Activated T-helper 17 cell treated with anti-CD3 and anti-CD28 coated beads, Interleukin-2, amount 50 U/mL, for 72 hours (primary cell): Measurements from ENCODE around the gene LRRC47. TPM values are rescaled to one million over a fixed set of nuclear protein-coding genes. Genes with fewer than 3 reads are reported as not detected.

Experiments used
- ATAC-seq: fragments of 150-1000 bp; cut with Tn5 transposase; replicated peaks from 2 replicates; pipeline ENCODE4 v1.10.0; 2021; ENCODE audit warnings: mild to moderate bottlenecking, moderate library complexity
- H3K27ac Mint-ChIP-seq: one replicate; pipeline ENCODE4 v1.8.0; 2022; ENCODE audit warnings: mixed read lengths
- H3K27me3 Mint-ChIP-seq: one replicate; pipeline ENCODE4 v1.8.0; 2022; ENCODE audit warnings: mixed read lengths
- H3K36me3 Mint-ChIP-seq: one replicate; pipeline ENCODE4 v1.8.0; 2022; ENCODE audit warnings: low read depth, mild to moderate bottlenecking, mixed read lengths
- H3K4me1 Mint-ChIP-seq: one replicate; pipeline ENCODE4 v1.8.0; 2022; ENCODE audit warnings: mixed read lengths
- H3K4me3 Mint-ChIP-seq: one replicate; pipeline ENCODE4 v1.8.0; 2022; ENCODE audit warnings: mild to moderate bottlenecking, mixed read lengths
- H3K9me3 Mint-ChIP-seq: one replicate; pipeline ENCODE4 v1.8.0; 2022; ENCODE audit warnings: mixed read lengths
- total RNA-seq, 2 donors: library from RNA; stranded (reverse); gene quantifications; one replicate each; pipeline ENCODE4 v1.2.3, GENCODE V29; 2022

Gene LRRC47
- total RNA-seq, 2 donors from 2014 or later = 26.4 to 35.9 TPM

GRCh38 chr1:3774276-3774945 lies 21.9 kb downstream of the LRRC47 start:
- Mint-ChIP-seq H3K36me3 (peaks cover 6% of the 10 kb centered on the region), H3K9me3 (no peaks in the 10 kb centered on the region), H3K4me3 (no peak overlapping the region), H3K27ac (no peak overlapping the region), H3K27me3 (no peaks in the 10 kb centered on the region), H3K4me1 (no peaks in the 10 kb centered on the region)
- ATAC-seq = no peak

- H3K4me1 Mint-ChIP-seq = no peaks in the 10 kb centered on the region
- H3K27me3 Mint-ChIP-seq = no peaks in the 10 kb centered on the region
- H3K4me3 Mint-ChIP-seq = peak overlapping the region; percentile 45
- H3K27ac Mint-ChIP-seq = no peak overlapping the region
- no peaks in the 10 kb centered on the region for H3K36me3 Mint-ChIP-seq
- H3K9me3 Mint-ChIP-seq = no peaks in the 10 kb centered on the region
- ATAC-seq = no peak
Measured at GRCh38 chr1:3773572-3774275, 22.6 kb downstream of the LRRC47 start.

- Mint-ChIP-seq H3K27me3 (no peaks in the 10 kb centered on the region), H3K9me3 (no peaks in the 10 kb centered on the region), H3K36me3 (no peaks in the 10 kb centered on the region), H3K4me1 (no peaks in the 10 kb centered on the region), H3K4me3 (peak within 1 kb of the TSS; percentile 76), H3K27ac (no peak within 1 kb of the TSS)
- ATAC-seq = no peak
Measured at GRCh38 chr1:3772715-3773571, 23.4 kb downstream of the LRRC47 start, which contains the start of gene SMIM1. TSS of gene SMIM1 (plus strand) at chr1:3772749. CDS start at chr1:3775374, 2,625 bp downstream.

- no peak overlapping the region for H3K27ac Mint-ChIP-seq
- peak; percentile 80 for ATAC-seq
- H3K4me1 Mint-ChIP-seq = no peaks in the 10 kb centered on the region
- no peaks in the 10 kb centered on the region for H3K27me3 Mint-ChIP-seq
- H3K4me3 Mint-ChIP-seq = peak overlapping the region; percentile 76
- no peaks in the 10 kb centered on the region for H3K36me3 Mint-ChIP-seq
- H3K9me3 Mint-ChIP-seq = no peaks in the 10 kb centered on the region
Measured at GRCh38 chr1:3772027-3772714, 24.1 kb downstream of the LRRC47 start.

- Mint-ChIP-seq H3K4me1 (no peaks in the 10 kb centered on the region), H3K27ac (no peak overlapping the region), H3K36me3 (no peaks in the 10 kb centered on the region), H3K9me3 (no peaks in the 10 kb centered on the region), H3K27me3 (no peaks in the 10 kb centered on the region), H3K4me3 (peak overlapping the region; percentile 76)
- no peak for ATAC-seq
Measured at GRCh38 chr1:3771108-3772026, 24.9 kb downstream of the LRRC47 start.

- no peaks in the 10 kb centered on the region for H3K27me3 Mint-ChIP-seq
- H3K36me3 Mint-ChIP-seq = no peaks in the 10 kb centered on the region
- H3K27ac Mint-ChIP-seq = no peak overlapping the region
- peak overlapping the region; percentile 76 for H3K4me3 Mint-ChIP-seq
- H3K4me1 Mint-ChIP-seq = no peaks in the 10 kb centered on the region
- ATAC-seq = no peak
- H3K9me3 Mint-ChIP-seq = no peaks in the 10 kb centered on the region
Measured at GRCh38 chr1:3770047-3770765, 26.1 kb downstream of the LRRC47 start.

- Mint-ChIP-seq H3K27ac (no peak overlapping the region), H3K9me3 (no peaks in the 10 kb centered on the region), H3K27me3 (peaks cover 5% of the 10 kb centered on the region), H3K4me1 (no peaks in the 10 kb centered on the region), H3K36me3 (no peaks in the 10 kb centered on the region), H3K4me3 (no peak overlapping the region)
- ATAC-seq = no peak
Measured at GRCh38 chr1:3768811-3769390, 27.4 kb downstream of the LRRC47 start.

GRCh38 chr1:3767328-3767925 lies 28.9 kb downstream of the LRRC47 start:
- Mint-ChIP-seq H3K27me3 (peaks cover 5% of the 10 kb centered on the region), H3K9me3 (no peaks in the 10 kb centered on the region), H3K36me3 (no peaks in the 10 kb centered on the region), H3K4me3 (no peak overlapping the region), H3K27ac (no peak overlapping the region), H3K4me1 (no peaks in the 10 kb centered on the region)
- ATAC-seq = no peak

- H3K9me3 Mint-ChIP-seq = no peaks in the 10 kb centered on the region
- no peaks in the 10 kb centered on the region for H3K4me1 Mint-ChIP-seq
- H3K36me3 Mint-ChIP-seq = no peaks in the 10 kb centered on the region
- H3K27ac Mint-ChIP-seq = no peak overlapping the region
- H3K4me3 Mint-ChIP-seq = no peak overlapping the region
- H3K27me3 Mint-ChIP-seq = peaks cover 21% of the 10 kb centered on the region
- ATAC-seq = no peak
Measured at GRCh38 chr1:3763351-3764125, 32.8 kb downstream of the LRRC47 start.

GRCh38 chr1:3762873-3763228 lies 33.4 kb downstream of the LRRC47 start:
- H3K4me1 Mint-ChIP-seq = no peaks in the 10 kb centered on the region
- H3K27me3 Mint-ChIP-seq = peaks cover 21% of the 10 kb centered on the region
- no peak overlapping the region for H3K4me3 Mint-ChIP-seq
- no peaks in the 10 kb centered on the region for H3K36me3 Mint-ChIP-seq
- no peak overlapping the region for H3K27ac Mint-ChIP-seq
- H3K9me3 Mint-ChIP-seq = no peaks in the 10 kb centered on the region
- no peak for ATAC-seq

GRCh38 chr1:3762151-3762872 lies 34.0 kb downstream of the LRRC47 start:
- no peak for ATAC-seq
- H3K4me3 Mint-ChIP-seq = no peak overlapping the region
- no peaks in the 10 kb centered on the region for H3K4me1 Mint-ChIP-seq
- no peak overlapping the region for H3K27ac Mint-ChIP-seq
- peaks cover 21% of the 10 kb centered on the region for H3K27me3 Mint-ChIP-seq
- no peaks in the 10 kb centered on the region for H3K9me3 Mint-ChIP-seq
- no peaks in the 10 kb centered on the region for H3K36me3 Mint-ChIP-seq
